Panc1 (cell line): ENCODE data around the gene NEGR1. TPM values are rescaled to one million over a fixed set of nuclear protein-coding genes. Genes with fewer than 3 reads are reported as not detected.

Source experiments
- ATAC-seq: fragments of 200-7000 bp; cut with Tn5 transposase; 2 replicates; pipeline ENCODE4 v1.9.1; 2020; ENCODE audit warnings: mild to moderate bottlenecking, moderate library complexity
- BruUV-seq: library from RNA; stranded (reverse); fragments of 400-500 nt; replicated peaks from 2 replicates; lab custom pipeline; 2021; lab: Mats Ljungman, UMichigan
- CTCF ChIA-PET: fragments of 300-600 bp; sonication (Branson Sonifier 250); formaldehyde crosslinking; loops from one replicate; lab custom pipeline; 2022; ENCODE audit warnings: antibody characterized with exemption; lab: Charles Lee
- POLR2A ChIA-PET: fragments of 300-600 bp; sonication (Branson Sonifier 250); formaldehyde crosslinking; loops from one replicate; lab custom pipeline; 2022; ENCODE audit warnings: antibody characterized with exemption; lab: Charles Lee
- DNase-seq: peaks from one replicate; pipeline ENCODE4 v3.0.0-alpha.2; 2010; ENCODE audit warnings: low read depth, low spot score
- H3K27ac ChIP-seq: 2 replicates; pipeline ENCODE4 v1.5.1; 2011; ENCODE audit warnings: mild to moderate bottlenecking, low read length, inconsistent platforms
- H3K27me3 ChIP-seq: fragments of 200-500 bp; sonication (Bioruptor generic); 2 replicates; pipeline ENCODE4 v1.6.0; 2014; ENCODE audit warnings: low read length, inconsistent platforms; ENCODE audit not compliant: control insufficient read depth, insufficient read depth
- H3K36me3 ChIP-seq: fragments of 200-500 bp; sonication (Bioruptor generic); 2 replicates; pipeline ENCODE4 v1.5.1; 2014; ENCODE audit warnings: inconsistent platforms, mild to moderate bottlenecking, low read length, moderate library complexity; ENCODE audit not compliant: control insufficient read depth, insufficient read depth
- H3K4me1 ChIP-seq: 2 replicates; pipeline ENCODE4 v1.5.1; 2011; ENCODE audit warnings: inconsistent platforms, mild to moderate bottlenecking, low read length, moderate library complexity; ENCODE audit not compliant: control insufficient read depth, insufficient read depth
- H3K4me3 ChIP-seq, 2 experiments: 2 replicates each; pipeline ENCODE4 v1.5.1; 2011 to 2012; ENCODE audit warnings: low read depth in 2 of 2, low read length in 2 of 2, mild to moderate bottlenecking in 2 of 2, inconsistent platforms in 1 of 2, moderate library complexity in 1 of 2
- H3K9me3 ChIP-seq: fragments of 200-500 bp; sonication (Bioruptor generic); 2 replicates; pipeline ENCODE4 v1.5.1; 2014; ENCODE audit warnings: low read depth, mild to moderate bottlenecking, inconsistent platforms, low read length, moderate library complexity; ENCODE audit not compliant: control insufficient read depth, insufficient read depth
- CTCF ChIP-seq: fragments of 450-650 bp; IDR thresholded peaks from 2 replicates; pipeline ENCODE4 v1.5.1; 2017; ENCODE audit warnings: mild to moderate bottlenecking
- POLR2AphosphoS5 ChIP-seq: IDR thresholded peaks from 2 replicates; pipeline ENCODE4 v1.6.1; 2012; ENCODE audit warnings: mild to moderate bottlenecking, low read depth, low read length, moderate library complexity
- REST ChIP-seq, 2 experiments: IDR thresholded peaks; 2 replicates each; pipeline ENCODE4 v1.6.1; 2011 to 2012; ENCODE audit warnings: low read depth in 2 of 2, control low read depth in 1 of 2, low read length in 1 of 2, mild to moderate bottlenecking in 1 of 2, moderate library complexity in 1 of 2; ENCODE audit not compliant: insufficient read depth in 1 of 2
- SIN3A ChIP-seq: IDR thresholded peaks from 2 replicates; pipeline ENCODE4 v1.6.1; 2012; ENCODE audit warnings: low read depth, mild to moderate bottlenecking, low read length, moderate library complexity, borderline replicate concordance; ENCODE audit not compliant: insufficient read depth
- TCF7L2 ChIP-seq: IDR thresholded peaks from 2 replicates; pipeline ENCODE4 v1.6.1; 2011; ENCODE audit warnings: mild to moderate bottlenecking, low read depth, low read length, inconsistent platforms
- in situ Hi-C: cut with HindIII; loops from 2 replicates; pipeline ENCODE4 v1.10.0; 2016; ENCODE audit warnings: low sequenced_read_pairs, low pct_unique_long_range_greater_than_20kb
- intact Hi-C: fragments of 100-400 bp; cut with micrococcal nuclease; formaldehyde crosslinking; loops from one replicate; pipeline ENCODE4 v1.10.0; 2022; ENCODE audit not compliant: unreplicated experiment
- total RNA-seq: library from RNA; stranded (reverse); gene quantifications from one replicate; pipeline ENCODE4 v1.2.1, GENCODE V29; 2021; ENCODE audit not compliant: unreplicated experiment

Gene NEGR1
- total RNA-seq, 1 experiment from 2014 or later = 2.7 TPM

- ATAC-seq = no peak
- CTCF ChIA-PET = no interaction called here
- Histone ChIP-seq H3K36me3 (no peaks in the 10 kb centered on the region), H3K9me3 (no peaks in the 10 kb centered on the region), H3K4me1 (no peaks in the 10 kb centered on the region), H3K27ac (no peak overlapping the region), H3K27me3 (no peaks in the 10 kb centered on the region), H3K4me3 (no peak overlapping the region)
- TF ChIP-seq REST (IDR thresholded peaks at IDR 0.05; ENCODE audit: insufficient read depth in 1 of 2, low read depth in 2 of 2, low read length in 1 of 2) (no peak), POLR2AphosphoS5 (no peak), CTCF (no peak), SIN3A (no peak), TCF7L2 (no peak)
- no TSS peak for BruUV-seq
- DNase-seq = no peak
- POLR2A ChIA-PET = no interaction called here
- in situ Hi-C loops (no loop called here), intact Hi-C loops (no loop called here)
Observed at GRCh38 chr1:71561206-71561605, 721.1 kb downstream of the NEGR1 start.

GRCh38 chr1:71559880-71560279 is 722.5 kb downstream of the NEGR1 start:
- CTCF ChIA-PET = no interaction called here

More at GRCh38 chr1:71559880-71560279, 722.5 kb downstream of the NEGR1 start:
- H3K27me3 ChIP-seq = no peaks in the 10 kb centered on the region
- no peaks in the 10 kb centered on the region for H3K36me3 ChIP-seq
- H3K4me3 ChIP-seq = no peak overlapping the region
- no peaks in the 10 kb centered on the region for H3K4me1 ChIP-seq
- in situ Hi-C loops = no loop called here
- DNase-seq (no peak), ATAC-seq (no peak)
- intact Hi-C loops = no loop called here
- no TSS peak for BruUV-seq
- H3K27ac ChIP-seq = no peak overlapping the region
- POLR2A ChIA-PET = interaction anchor here (0.6 kb wide), 1 partner anchor 1230 kb away, joined by 4 read pairs; no protein-coding TSS in a partner anchor
- TF ChIP-seq REST (IDR thresholded peaks at IDR 0.05; ENCODE audit: insufficient read depth in 1 of 2, low read depth in 2 of 2, low read length in 1 of 2) (no peak), POLR2AphosphoS5 (no peak), TCF7L2 (no peak), CTCF (no peak), SIN3A (no peak)
- H3K9me3 ChIP-seq = no peaks in the 10 kb centered on the region
